KMS-11 (cell line): ENCODE results near the gene LARGE1.

Experiments
- H2AFZ ChIP-seq: fragments of 200-600 bp; sonication (generic); 2 replicates; pipeline ENCODE4 v1.6.1; 2016; ENCODE audit warnings: antibody characterized with exemption, mixed run types, low read depth
- H3K27ac ChIP-seq: fragments of 200-600 bp; sonication (generic); 2 replicates; pipeline ENCODE4 v1.6.1; 2016; ENCODE audit warnings: mild to moderate bottlenecking, mixed run types
- H3K27me3 ChIP-seq: fragments of 200-600 bp; sonication (generic); 2 replicates; pipeline ENCODE4 v1.6.1; 2017; ENCODE audit warnings: mild to moderate bottlenecking, low read depth, mixed run types, moderate library complexity; ENCODE audit not compliant: insufficient read depth
- H3K36me3 ChIP-seq: fragments of 200-600 bp; sonication (generic); 2 replicates; pipeline ENCODE4 v1.6.1; 2017; ENCODE audit warnings: mild to moderate bottlenecking, mixed run types; ENCODE audit not compliant: insufficient read depth
- H3K4me1 ChIP-seq: fragments of 200-600 bp; sonication (generic); 2 replicates; pipeline ENCODE4 v1.6.1; 2016; ENCODE audit warnings: mild to moderate bottlenecking, low read depth, mixed run types; ENCODE audit not compliant: poor library complexity, severe bottlenecking
- H3K4me2 ChIP-seq: fragments of 200-600 bp; sonication (generic); 2 replicates; pipeline ENCODE4 v1.7.0; 2016; ENCODE audit warnings: mild to moderate bottlenecking, mixed run types
- H3K4me3 ChIP-seq: fragments of 200-600 bp; sonication (generic); IDR thresholded peaks from 2 replicates; pipeline ENCODE4 v1.6.1; 2017; ENCODE audit warnings: low read depth, low read length, mixed read lengths; ENCODE audit not compliant: insufficient read depth
- H3K79me2 ChIP-seq: fragments of 200-600 bp; sonication (generic); 2 replicates; pipeline ENCODE4 v1.6.1; 2016; ENCODE audit warnings: low read depth, mixed run types; ENCODE audit not compliant: insufficient read depth
- H3K9ac ChIP-seq: fragments of 200-600 bp; sonication (generic); 2 replicates; pipeline ENCODE4 v1.6.1; 2016; ENCODE audit warnings: mild to moderate bottlenecking, mixed run types
- H4K20me1 ChIP-seq: fragments of 200-600 bp; sonication (generic); 2 replicates; pipeline ENCODE4 v1.6.1; 2016; ENCODE audit warnings: mild to moderate bottlenecking, mixed run types; ENCODE audit not compliant: insufficient read depth
- TF ChIP-seq, protein P1 (sequence below): fragments of 200-600 bp; sonication (generic); conservative IDR thresholded peaks from 2 replicates; pipeline ENCODE4 v1.6.1; 2017; ENCODE audit warnings: low read depth, mild to moderate bottlenecking, antibody characterized with exemption, low read length, moderate library complexity, mixed read lengths

Gene LARGE1

DNA sequence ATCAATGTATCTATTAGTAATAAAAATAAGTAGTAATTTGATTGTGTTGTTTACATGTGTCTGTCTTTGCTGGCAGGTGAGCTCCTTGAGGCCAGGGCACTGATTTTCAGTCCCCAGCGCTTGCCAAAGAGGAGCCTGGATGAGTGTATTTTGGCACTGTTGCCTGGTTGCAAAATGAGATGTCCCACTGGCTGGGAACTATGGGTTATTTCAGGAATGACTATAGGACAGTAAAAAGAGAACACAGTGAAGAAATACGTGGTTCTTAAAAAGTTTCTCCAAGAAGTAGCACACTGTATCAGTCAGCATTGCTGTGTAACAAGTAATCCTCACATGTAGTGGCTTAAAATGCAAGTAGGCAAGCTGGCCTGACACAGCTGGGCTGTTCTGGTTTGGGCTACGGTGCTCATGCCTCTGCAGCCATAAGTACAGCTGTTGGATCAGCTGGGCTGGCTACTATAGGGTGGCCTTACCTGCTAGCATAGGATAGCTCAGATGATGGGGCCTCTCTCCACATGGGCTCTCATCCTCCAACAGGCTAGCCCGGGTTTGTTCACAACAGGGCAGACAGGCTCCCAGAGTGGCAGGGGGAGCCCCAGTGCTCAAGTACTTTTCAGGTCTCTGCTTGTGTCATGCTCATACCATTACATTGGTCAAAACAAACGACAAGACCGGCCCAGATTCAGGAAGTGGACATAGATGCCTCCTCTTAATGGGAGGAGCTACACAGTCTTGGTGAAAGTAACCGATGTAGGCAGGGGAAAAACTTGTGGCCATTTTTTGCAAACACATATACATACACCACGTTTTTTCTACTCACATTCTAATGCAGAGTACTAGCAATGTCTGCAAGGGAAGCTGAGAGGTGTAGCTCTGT lies 399.1 kb downstream of the LARGE1 start:
- H3K9ac ChIP-seq: no peak overlapping the region
- H3K4me2 ChIP-seq: no peak overlapping the region
- H3K79me2 ChIP-seq: no peaks in the 10 kb centered on the region
- H3K4me1 ChIP-seq: peaks cover 3% of the 10 kb centered on the region
- no peaks in the 10 kb centered on the region for H4K20me1 ChIP-seq
- H3K36me3 ChIP-seq: no peaks in the 10 kb centered on the region
- TF ChIP-seq, protein P1, sequence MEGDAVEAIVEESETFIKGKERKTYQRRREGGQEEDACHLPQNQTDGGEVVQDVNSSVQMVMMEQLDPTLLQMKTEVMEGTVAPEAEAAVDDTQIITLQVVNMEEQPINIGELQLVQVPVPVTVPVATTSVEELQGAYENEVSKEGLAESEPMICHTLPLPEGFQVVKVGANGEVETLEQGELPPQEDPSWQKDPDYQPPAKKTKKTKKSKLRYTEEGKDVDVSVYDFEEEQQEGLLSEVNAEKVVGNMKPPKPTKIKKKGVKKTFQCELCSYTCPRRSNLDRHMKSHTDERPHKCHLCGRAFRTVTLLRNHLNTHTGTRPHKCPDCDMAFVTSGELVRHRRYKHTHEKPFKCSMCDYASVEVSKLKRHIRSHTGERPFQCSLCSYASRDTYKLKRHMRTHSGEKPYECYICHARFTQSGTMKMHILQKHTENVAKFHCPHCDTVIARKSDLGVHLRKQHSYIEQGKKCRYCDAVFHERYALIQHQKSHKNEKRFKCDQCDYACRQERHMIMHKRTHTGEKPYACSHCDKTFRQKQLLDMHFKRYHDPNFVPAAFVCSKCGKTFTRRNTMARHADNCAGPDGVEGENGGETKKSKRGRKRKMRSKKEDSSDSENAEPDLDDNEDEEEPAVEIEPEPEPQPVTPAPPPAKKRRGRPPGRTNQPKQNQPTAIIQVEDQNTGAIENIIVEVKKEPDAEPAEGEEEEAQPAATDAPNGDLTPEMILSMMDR: no peak
- H3K27me3 ChIP-seq: no peaks in the 10 kb centered on the region
- no peak overlapping the region for H3K4me3 ChIP-seq
- H2AFZ ChIP-seq: no peak overlapping the region
- no peak overlapping the region for H3K27ac ChIP-seq

DNA sequence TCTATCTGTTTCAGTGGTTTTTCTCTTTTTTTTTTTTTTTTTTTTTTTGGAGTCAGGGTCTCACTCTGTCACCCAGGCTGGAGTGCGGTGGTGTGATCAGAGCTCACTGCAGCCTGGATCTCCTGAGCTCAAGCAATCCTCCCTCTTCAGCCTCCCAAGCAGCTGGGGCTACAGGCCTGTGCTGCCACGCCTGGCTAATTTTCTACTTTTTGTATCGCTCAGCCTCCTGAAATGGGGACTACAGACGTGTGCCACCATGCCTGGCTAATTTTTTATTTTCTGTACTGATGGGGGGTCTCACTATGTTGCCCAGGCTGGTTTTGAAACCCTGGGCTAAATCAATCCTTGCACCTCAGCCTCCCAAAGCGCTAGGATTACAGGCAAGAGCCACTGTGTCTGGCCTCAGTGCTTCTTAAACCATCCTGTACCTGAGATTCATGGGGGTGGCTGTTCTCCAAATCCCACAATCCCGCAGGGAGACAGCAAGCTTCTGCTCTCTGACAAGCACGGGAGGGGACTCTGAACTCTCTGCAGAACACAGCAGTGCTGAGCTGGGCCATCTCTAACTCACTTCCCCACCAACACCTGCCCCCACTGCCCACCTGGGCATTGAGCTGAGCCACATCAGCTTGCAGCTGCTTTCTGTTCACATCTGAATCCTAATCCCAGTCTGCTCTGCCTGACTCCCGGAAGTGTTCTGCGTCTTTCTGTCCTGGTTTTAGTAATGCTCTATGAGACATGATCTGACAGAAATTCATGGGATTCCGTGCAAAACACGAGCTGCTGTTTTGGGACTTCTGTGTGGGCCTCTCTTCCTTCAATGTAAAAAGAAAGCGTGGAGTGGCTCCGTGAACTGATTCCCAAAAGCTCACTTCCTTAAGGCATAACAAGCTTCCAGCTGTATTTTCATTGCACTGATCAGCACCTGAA lies 400.0 kb downstream of the LARGE1 start:
- TF ChIP-seq, protein P1: no peak
- Histone ChIP-seq H4K20me1 (no peaks in the 10 kb centered on the region), H3K79me2 (no peaks in the 10 kb centered on the region), H3K27ac (no peak overlapping the region), H3K27me3 (no peaks in the 10 kb centered on the region), H3K4me3 (no peak overlapping the region), H2AFZ (no peak overlapping the region), H3K4me1 (peaks cover 3% of the 10 kb centered on the region), H3K9ac (no peak overlapping the region), H3K4me2 (no peak overlapping the region), H3K36me3 (no peaks in the 10 kb centered on the region)

- TF ChIP-seq, protein P1: peak; percentile 67
- Histone ChIP-seq H3K27ac (no peak overlapping the region), H3K4me1 (peaks cover 3% of the 10 kb centered on the region), H3K9ac (no peak overlapping the region), H4K20me1 (no peaks in the 10 kb centered on the region), H3K4me3 (no peak overlapping the region), H3K27me3 (no peaks in the 10 kb centered on the region), H3K4me2 (no peak overlapping the region), H3K79me2 (no peaks in the 10 kb centered on the region), H2AFZ (no peak overlapping the region), H3K36me3 (no peaks in the 10 kb centered on the region)
These were observed 401.0 kb downstream of the LARGE1 start for GRCh38 chr22:33519071-33519973.

GRCh38 chr22:33518405-33518804 lies 401.9 kb downstream of the LARGE1 start:
- Histone ChIP-seq H3K9ac (no peak overlapping the region), H3K79me2 (no peaks in the 10 kb centered on the region), H3K27me3 (no peaks in the 10 kb centered on the region), H3K27ac (no peak overlapping the region), H2AFZ (no peak overlapping the region), H3K4me3 (no peak overlapping the region), H3K4me2 (no peak overlapping the region), H4K20me1 (no peaks in the 10 kb centered on the region), H3K36me3 (no peaks in the 10 kb centered on the region), H3K4me1 (peaks cover 3% of the 10 kb centered on the region)
- TF ChIP-seq, protein P1: no peak
